GM19099 (cell line): ENCODE results near the gene MIGA1.

Source experiments
- POLR2A ChIP-seq: IDR thresholded peaks from 3 replicates; pipeline ENCODE4 v1.6.1; 2011; ENCODE audit warnings: low read depth; ENCODE audit not compliant: insufficient read length; ENCODE audit errors: extremely low read depth

MIGA1 gene

DNA sequence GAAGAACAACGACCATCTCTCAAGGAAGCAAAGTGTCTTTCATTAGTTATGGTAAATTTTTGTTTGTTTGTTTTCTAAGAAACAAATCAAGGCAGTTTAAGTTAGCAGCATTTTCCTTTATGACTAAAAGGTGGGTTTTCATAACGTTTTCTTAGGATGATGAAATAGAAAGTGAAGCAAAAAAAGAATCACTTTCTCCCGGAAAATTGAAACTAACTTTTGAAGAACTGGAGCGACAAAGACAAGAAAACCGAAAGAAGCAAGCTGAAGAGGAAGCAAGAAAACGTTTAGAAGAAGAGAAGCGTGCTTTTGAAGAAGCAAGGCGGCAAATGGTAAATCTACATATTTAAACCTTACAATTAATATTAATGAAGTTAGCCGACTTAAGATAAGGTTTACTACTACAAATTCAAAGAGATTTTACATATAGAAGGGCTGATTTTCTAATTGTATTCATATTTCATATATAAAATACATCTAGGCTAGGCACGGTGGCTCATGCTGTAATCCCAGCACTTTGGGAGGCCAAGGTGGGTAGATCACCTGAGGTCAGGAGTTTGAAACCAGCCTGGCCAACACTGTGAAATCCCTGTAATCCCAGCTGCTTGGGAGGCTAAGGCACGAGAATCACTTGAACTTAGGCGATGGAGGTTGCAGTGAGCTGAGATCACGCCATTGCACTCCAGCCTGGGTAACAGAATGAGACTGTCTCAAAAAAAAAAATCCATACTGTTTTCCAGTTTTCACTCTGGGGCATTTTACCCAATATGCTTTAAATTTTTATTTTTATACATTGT, 147.3 kb downstream of the MIGA1 start:
- TF ChIP-seq POLR2A, result no peak

DNA sequence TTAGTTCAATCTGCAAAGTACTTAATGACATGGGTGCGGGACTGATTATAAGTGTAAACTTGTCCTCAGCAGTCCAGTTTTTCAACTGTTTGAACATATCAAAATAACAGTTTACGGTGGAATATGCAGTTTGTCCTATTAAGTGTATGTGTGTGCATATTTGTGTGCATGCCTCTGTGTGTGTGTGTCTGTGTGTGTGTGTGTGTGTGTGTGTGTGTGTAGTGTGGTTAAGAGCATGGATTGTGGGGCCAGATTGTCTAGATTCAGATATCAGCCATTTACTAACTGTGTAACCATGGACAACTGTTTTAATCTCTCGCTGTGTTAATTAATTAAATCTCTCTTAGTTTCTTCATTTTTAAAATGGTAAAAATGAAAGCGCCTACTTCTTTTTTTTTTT, 148.0 kb downstream of the MIGA1 start:
- no peak for TF ChIP-seq POLR2A
